SH-SY5Y (cell line): ENCODE measurements around the gene TFG.

ENCODE experiments used
- GATA2 ChIP-seq: IDR thresholded peaks from 2 replicates; pipeline ENCODE4 v1.6.1; 2011; ENCODE audit warnings: mild to moderate bottlenecking, low read depth, low read length
- GATA3 ChIP-seq: IDR thresholded peaks from 2 replicates; pipeline ENCODE4 v1.6.1; 2011; ENCODE audit warnings: low read depth, mild to moderate bottlenecking, low read length, moderate library complexity

GRCh38 chr3:100709842-100710260, 557 bp downstream of the TFG start:
- TF ChIP-seq GATA3: no peak
- TF ChIP-seq GATA2: no peak
